ENCODE results near the gene STAG3.
"Not testable (repeated sequence)": the region's sequence is repeated elsewhere in the genome, so short reads cannot be mapped to it uniquely, and the experiment has no call there.

DNA sequence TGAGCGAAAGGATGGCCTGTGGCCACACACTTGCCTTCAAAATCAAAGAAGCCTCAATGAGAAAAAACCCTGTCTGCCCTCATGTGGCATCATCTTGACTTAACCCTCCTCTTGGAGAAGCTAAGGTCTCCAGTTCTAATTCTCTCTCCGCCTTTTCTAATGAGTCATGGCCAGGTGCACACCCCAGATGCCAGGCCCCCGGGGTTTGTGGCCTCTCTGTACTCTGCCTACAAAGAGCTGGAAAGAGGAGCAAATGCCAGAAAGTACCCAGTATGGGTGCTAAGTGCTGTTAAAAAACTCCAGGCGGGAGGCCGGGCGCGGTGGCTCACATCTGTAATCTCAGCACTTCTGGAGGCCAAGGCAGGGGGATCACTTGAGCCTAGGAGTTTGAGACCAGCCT is 62.3 kb downstream of the STAG3 start:
- TF ChIP-seq, protein P1, sequence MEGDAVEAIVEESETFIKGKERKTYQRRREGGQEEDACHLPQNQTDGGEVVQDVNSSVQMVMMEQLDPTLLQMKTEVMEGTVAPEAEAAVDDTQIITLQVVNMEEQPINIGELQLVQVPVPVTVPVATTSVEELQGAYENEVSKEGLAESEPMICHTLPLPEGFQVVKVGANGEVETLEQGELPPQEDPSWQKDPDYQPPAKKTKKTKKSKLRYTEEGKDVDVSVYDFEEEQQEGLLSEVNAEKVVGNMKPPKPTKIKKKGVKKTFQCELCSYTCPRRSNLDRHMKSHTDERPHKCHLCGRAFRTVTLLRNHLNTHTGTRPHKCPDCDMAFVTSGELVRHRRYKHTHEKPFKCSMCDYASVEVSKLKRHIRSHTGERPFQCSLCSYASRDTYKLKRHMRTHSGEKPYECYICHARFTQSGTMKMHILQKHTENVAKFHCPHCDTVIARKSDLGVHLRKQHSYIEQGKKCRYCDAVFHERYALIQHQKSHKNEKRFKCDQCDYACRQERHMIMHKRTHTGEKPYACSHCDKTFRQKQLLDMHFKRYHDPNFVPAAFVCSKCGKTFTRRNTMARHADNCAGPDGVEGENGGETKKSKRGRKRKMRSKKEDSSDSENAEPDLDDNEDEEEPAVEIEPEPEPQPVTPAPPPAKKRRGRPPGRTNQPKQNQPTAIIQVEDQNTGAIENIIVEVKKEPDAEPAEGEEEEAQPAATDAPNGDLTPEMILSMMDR (IDR thresholded peaks at IDR 0.05; ENCODE audit: poor library complexity, severe bottlenecking) = not testable (repeated sequence)
- not testable (repeated sequence) for TF ChIP-seq POLR2AphosphoS5 (IDR thresholded peaks at IDR 0.05); EZH2 (IDR thresholded peaks at IDR 0.05; ENCODE audit: borderline replicate concordance, insufficient read depth, low read length, poor library complexity, severe bottlenecking); SMC3 (conservative IDR thresholded peaks at IDR 0.05; ENCODE audit: poor library complexity)
